Inflammatory macrophage treated with lipopolysaccharide for 4 hours (primary cell): Measurements from ENCODE around the gene KIF1A.

Experiments used
- DNase-seq: peaks from one replicate; pipeline ENCODE4 v3.0.0-alpha.2; 2020

Gene KIF1A

DNA sequence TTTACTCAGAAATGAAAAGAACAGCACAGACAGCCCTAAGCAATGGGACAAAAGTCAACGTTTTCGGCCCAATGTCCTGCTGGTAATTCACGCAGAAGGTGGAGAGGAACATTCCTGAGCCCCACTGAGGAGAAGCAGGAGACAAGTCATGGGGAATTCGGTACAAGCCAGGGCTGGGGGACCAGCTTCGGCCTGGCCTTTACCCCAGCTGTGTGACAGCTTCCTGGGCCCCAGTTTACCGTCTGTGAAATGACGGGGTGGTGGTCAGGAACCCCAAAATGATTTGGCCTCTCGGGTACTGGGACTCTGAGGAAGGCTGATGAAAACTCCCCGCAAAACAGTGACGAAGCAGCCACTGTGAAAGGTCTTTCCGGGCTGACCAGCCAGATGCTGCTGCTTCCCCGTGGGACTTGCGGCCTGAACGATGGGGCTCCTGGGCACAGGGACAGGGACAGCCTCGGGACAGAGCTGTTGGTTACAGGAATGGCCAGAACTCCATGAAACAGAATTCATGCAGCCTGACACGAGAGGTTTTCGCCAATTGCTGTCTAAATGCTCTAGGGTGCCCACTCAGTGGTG, 21.6 kb downstream of the KIF1A start:
- DNase-seq, result no peak

DNA sequence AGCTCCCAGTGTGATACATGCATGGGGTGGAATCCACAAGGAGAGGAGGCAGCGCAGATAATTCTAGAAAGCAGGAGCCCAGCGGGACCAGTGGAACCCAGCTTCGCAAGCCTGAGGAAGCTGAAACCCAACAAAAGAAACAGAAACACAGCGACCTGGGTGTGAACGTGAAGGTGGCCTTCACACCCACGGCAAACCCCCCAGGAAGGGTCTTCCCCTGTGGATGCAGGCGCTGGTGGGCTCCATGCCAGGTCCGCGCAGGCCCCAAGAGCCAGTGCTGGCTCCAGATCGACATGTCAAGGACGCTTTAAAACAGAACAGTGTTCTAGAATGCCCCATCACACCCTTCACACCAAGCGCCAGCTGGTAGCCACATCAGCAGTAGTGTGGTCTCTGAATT, 22.1 kb downstream of the KIF1A start:
- DNase-seq, result no peak

DNA sequence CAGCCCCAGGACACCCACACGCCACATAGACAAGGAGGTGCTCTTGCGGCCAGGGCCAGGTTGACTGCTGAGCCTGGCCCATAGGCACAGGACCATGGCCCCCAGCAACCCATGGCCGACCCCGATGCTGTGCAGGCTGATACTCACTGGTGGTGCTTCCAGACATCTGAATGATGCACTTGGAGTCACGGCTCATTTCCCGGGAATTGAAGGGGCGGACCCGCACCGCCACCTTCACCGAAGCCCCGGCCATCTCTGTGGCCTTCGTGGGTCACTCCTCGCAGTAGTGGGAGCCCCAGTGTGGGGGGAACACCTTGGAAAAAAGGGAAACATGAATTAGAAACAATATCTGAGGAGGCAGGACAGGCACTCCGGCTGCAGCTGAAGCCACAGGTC, 22.5 kb downstream of the KIF1A start:
- no peak for DNase-seq

DNA sequence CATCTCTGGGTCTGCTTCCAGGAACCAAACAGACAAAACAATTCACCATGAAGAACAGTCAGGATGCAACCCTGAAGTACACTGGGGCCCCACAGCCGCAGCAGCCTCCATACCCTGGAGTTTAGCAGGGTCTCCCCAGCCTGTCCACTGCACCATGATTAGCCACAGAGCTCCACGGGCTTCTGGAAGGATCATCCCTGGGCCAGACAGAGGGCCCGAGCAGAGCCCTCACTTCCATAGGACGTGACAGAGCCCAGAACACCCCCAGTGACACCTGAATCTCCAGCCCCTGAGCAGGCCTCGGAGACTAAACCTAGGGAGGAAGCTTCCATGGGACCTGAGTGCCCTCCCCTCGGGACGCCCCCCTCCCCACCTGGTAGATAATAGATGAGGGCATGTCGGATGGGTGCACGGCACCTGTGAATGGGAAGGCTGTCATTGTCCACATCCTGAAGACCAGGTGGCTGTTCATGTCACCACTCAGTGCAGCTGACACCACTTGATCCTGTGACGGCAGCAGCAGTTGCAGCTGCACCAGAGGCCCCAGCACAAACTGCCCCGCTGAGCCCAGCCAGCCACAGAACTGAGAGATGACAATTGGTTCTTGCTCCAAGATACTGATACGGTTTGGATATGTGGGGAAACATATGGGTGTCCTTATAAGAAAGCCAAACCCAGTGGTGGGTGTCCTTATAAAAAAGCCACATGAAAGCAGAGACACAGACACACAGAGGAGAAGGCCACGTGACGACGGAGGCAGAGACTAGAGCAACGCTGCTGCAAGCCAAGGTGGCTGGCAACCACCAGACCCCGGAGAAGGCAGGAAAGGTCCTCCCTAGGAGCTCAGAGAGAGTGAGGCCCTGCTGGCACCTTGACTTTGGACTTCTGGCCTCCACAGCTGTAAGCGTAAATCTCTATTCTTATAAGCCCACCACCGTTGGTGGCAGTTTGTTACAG, 23.2 kb downstream of the KIF1A start:
- no peak for DNase-seq

DNA sequence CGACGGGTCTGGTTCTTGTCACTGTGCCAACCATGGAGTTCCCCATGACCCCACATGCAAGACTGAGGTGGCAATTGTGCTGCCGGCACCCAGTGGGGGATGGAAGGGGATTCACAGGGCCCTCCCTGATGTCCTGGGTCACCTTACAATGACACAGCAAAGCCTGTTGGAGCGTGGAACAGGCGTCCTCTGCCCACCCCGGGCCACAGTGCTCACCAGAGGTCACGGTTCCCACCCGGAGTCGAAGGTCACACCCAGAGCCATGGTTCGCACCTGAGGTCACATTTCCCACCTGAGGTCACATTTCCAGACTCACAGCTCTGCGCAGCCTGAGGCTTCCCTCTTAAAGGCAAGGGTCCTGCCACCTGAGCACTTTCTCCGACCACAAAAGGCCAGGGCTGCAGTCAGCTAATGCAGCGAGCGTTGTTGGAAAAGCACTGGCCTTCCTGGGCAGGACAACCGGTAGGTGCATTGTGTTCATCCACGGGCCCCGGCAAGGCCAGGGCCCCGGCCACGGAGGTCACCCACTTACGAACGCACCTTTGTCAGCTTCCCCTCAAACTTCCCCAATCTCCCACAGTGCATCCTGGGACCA, 24.0 kb downstream of the KIF1A start:
- no peak for DNase-seq

DNA sequence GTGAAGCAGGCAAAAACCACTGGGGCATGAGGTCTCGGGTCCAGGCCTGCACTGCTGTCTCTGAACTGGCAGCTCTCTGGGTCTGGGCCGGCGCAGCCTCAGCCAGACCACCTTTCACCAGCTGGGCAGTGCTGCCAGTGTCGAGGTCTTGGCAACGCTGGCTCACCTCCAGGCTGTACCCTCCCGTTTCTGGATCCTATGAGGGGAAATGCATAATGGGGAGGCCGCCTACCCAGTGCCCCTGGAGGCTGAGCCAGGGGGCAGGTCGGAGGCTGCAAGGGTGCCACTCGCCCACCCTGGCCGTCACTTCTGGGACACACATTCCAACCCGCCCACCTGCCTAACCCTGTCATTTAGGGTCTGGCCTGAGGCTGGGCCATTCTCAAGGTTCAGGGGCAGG, 24.6 kb downstream of the KIF1A start:
- no peak for DNase-seq

DNA sequence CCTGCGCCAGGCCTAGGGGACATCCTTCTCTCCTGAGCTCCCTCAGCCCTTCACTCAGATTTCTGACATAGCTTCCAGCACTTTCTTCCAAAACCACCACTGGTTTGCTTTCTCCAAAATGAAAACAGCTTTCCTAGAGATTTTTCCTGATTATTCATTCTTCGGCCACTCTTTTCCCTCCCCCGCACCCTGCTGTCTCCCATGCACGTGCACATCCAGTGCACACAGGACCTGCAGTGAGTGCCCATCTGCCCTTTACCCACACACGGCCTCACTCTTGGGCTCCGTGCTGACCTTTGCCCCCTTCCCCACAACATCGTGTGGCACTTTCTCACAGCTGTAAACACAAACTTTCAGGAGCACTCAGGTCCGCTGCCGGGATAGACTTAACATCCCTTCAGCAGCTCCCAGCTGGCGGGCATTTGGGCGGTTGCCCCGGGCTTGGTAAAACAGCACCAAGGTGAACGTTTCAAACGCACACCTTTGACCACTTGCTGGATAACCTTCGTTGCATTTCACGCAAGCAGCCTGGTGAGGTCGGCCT, 25.8 kb downstream of the KIF1A start:
- no peak for DNase-seq

DNA sequence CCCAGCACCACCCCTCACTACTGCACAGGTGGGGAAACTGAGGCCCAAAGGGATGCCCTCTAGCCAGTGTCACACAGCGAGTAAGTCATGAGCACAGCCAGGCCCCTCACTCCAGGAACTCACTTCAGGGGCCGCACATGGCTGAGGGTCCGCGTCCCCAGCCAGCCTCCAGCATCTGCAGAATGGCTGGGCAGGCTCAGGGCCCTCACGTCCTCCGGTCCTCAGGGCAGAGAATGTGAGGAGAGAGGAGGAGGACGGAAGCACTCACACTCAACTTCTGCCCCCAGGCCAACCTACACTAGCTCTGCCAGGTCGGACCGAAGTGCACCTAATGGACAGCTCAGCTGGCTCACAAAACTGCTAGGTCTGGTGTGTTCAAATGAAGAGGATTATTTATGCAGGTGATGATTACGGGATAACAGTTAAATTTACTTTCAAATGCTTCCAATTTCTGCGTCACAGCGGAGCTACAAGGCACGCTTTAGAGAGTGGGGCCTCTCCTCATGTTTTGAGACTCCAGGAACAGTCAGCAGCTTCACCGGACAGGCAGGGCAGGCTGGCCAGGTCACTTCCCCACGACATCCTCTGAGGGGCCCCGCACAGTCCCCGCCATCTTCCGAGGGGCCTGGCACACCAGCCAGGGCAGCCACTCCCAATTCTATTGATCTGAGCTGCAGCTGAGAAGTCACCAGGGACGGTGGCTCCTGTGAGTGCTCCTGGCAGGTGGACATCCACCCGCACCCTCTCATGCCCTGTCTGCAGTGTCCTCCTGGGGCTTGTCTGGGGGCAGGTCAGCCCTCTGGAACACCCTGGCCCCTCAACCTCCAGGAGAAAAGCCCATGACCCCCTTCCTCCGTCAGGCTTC, 26.5 kb downstream of the KIF1A start:
- DNase-seq, result no peak

DNA sequence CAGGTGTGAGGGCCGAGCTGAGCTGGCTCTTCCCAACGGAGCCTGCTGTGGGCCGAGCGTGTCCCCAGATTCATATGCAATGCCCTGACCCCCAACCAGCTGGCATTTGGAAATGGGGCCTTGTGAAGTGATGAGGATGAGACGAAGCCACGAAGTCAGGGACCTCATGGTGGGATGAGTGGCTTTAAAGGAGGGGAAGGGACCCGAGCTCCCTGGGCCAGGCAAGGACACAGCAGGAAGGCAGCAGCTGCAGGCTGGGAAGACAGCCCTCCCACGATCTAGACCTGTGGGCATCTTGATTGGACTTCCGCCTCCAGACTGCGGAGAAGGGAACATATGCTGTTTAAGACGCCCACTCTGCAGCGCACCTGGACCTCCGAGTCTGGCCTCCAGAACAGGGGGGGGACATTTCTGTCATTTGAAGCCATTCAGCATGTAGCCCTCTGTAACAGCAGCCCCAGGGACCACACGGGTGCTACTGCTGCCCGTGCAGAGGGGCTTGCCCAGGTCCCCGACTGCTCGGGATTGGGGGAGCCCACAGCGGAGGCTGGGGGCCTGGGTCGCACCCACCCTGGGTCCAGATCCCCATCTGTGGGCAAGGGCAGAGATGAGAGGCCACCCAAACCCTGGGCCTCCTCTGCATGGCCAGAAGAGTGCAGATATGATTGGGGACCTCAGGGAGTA, 27.2 kb downstream of the KIF1A start:
- DNase-seq, result no peak

DNA sequence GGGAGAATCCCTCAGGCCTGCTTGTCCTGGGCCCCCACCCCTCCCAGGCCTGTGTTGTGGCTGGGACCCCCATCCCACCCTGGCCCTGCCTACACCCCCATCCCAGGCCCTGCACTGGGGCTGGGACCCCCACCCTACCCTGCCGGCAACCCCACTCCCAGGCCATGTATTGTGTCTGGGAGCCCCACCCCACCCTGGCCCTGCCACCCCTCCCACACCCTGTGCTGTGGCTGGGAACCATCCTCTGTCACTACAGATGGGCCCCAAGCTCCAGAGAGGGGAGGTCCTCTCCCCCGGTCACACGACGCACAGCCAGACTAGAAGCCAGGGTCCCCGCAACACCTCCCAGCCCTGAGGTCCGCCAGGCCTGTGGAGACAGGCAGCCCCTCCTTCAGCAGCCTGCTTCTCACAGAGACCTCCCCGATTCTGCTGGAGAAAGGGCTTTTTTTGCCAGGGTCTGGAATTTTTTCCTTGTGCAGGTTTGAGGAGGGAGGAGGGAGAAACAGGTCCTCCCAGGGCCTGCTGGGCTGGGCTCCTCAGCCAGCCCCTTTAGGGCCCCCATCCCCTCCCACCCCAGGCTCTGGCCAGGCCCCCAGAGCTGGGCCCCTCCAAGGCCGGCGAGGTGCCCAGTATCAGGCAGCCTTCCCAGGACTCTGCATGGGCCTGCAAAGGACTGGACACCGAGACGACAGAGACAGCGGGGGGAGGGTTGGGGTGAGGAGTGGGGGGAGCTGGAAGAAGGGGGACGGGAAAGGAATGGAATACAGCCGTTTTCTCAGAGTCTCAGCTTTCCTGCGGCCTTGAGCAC, 28.0 kb downstream of the KIF1A start:
- DNase-seq, result no peak

DNA sequence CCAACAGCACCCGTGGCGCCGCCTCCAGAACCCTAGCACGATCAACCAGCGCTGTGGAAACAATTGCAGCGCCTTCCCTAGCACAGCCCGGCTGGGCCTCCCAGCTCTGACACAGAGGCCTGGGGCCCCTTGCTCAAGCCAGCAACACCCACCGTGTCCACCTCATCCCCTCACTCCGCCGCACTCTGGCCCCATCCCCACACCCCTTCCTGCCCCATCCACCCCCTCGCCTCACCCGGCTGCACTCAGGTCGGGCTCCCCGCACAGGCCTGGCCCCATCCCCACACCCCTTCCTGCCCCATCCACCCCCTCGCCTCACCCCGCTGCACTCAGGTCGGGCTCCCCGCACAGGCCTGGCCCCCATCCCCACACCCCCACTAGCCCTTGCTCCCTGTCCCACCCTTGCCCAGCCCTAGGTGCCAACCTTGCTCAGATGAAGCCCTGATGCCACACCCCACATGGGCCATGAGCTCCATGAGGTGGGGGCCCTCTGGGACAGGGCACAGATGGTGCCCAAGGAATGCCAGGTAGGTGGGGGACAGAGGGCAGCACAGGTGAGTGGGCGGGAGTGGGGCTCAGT, 28.7 kb downstream of the KIF1A start:
- no peak for DNase-seq

DNA sequence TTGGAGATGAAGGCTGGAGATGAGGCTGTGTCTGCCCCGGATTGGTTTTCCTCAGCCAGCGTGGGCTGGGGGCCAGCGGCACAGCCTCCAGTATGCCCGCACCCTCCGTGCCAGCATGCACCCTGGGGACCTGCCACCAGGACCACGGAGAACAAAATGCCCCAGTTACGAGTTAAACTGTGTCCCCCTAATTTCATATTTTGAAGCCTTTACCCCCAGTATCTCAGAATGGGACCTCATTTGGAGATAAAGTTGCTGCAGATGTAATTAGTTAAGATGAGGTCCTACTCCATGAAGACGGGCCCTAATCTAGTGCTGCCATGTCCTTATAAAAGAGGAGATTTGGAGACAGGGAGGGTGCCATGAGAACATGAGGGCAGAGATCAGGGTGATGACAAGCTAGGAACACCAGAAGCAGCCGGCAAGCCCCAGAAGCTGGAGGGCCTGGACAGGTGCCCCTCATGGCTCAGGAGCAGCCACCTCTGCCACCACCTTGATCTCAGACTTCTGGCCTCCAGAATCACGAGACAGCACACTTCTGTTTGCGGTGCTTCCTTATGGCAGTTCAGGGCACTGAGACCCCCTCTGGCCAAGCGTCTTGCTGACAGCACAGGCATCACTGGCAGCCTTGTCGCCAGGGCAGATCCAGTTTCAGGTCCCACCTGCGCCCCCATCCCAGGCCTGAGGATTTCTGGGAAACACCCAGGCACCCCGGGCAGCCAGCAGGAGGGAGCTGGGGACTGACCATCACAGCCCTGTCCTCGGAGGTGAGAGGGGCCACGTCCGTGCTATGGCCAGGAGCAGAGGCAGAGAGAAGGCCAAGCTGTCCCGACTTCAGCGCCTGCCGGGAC, 29.4 kb downstream of the KIF1A start:
- DNase-seq, result no peak

DNA sequence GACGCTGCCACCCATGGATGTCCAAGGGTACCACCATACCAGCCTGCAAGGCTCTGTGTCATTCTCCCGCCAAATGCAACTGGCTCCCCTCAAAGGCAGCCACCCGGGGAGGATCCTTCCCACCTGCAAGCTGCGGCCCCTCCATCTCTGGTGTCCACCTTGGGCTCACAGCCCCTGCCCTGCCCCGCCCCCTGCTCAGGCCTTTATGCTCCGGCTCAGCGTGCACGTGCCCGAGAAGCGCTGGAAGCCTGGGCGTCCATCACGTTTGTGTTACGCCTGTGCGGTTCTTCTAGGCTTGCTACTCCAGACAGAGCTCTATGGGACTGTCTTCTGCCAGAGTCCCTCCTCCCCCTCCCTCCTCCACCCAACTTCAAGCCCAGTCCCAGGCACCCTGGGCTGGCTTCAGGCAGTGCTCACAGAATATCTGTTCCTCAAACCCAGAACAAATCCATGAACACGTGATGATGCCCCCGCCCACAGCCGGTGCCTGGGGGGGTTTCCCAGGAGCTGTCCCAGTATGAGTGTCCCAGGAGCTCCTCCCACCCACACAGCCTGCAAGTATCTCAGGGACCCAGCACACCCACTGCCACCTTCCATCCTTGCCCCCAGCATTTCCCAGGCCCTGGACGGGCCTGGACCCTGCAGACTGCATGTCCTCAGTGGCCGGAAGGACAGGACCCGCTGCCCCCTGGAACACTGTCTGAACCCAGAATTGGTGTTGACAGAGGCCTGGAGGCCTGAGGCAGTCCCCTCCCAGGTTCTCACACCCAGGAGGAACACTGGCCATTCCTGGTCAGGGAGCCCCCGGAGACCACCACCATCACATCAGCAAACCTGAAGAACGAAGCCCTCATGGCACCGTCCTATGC, 30.3 kb downstream of the KIF1A start:
- DNase-seq, result peak; percentile 14

DNA sequence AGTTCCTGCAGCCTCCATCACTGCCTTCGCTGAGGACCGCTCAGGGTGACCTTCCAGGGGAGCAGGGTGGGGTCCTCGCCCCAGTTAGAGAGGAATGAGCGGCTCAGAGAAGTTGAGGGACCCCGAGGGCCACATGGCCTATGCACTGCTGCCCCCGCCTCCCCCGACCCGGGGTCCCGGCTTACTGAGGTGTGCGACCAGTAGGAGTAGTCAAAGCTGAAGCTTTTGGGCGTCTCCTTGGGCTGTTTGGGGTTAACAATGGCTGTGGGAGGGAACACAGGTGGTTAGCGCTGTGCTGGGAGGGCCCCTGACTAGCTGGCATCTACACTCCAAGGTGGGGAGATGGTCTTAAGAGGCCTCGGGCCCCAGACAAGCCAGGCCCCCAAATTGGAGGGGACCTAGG, 31.0 kb downstream of the KIF1A start:
- DNase-seq, result no peak

DNA sequence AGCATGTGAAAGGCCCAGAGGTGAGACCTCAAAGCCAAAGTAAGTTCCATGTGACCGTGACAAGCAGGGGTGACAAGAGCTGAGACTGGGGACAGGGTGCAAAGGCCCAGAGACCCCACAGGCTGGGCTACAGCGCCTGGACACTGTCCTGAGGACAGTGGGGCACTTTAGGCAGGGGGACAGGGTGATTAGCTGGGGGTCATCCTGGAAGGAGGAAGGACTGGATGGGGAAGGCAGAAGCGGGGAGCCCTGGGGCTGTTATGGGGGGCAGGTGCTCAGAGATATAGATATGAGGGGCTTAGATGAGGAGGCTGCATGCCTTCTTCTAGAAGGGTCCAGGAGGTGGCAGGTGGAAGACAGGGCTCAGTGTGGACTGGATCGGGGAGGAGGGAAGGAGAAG, 31.5 kb downstream of the KIF1A start:
- no peak for DNase-seq

DNA sequence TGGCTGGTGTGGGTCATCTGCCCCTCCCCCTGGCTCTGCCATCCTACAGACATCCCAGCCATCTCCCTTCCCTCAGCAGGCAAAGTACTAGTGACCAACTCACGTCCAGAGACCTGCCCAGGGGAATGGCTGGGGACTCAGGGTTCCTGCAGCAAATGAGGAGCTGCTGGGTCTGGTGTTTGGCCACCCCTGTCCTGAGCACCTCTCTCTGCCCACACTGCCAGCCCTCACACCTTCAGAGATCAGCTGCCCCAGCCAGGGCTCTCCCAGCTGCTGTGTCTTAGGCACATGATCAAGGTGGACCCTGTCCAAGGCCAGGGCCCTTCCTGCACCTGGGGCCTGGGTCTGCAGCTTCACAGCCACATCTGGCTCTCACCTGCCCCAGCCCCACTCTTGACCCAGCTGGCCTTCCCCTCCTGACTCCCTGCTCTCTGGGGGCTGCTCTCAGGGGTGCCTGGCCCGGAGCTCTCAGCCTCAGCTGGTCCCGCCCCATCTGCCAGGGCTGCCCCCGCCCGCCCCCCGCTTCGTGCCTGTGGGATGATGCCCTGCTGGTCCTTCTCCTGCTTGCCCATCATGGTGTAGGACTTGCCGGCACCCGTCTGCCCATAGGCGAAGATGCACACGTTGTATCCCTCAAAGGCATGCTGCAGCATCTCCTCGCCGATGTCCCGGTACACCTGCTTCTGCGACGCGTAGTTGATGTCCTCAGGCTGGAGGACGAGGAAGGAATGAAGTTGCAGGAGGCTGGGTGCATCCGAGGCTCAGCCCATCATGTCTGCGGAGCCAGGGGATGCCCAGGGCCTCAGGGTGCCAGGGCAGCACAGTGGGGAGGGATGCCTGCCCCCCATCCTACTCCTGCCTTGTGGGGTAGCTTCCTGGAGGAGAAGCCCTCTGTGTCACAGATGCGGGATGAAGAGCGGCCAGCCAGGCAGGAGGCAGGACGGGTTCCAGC, 32.2 kb downstream of the KIF1A start:
- no peak for DNase-seq

DNA sequence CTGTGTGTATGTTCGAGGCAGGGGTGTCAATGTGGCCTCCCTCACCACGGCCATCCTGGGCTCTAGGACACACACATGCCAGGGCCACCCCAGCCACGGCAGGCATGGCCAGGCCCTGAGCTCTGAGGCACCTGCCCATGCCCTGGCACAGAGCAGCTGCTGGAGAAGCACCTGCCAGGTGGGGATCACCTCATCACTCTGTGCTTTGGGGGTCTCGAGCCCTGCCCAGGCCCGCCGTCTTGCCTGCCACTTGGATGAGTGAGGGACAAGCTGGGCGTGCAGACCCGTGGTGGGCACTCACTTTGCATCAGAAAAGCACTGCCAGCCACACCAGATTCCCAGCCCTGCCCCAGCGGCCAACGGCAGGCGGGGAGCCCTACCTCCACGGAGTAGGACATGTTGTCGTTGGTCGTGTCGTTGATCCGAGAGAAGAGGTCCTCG, 33.1 kb downstream of the KIF1A start:
- no peak for DNase-seq
